ENCODE measurements around the gene PRADC1.

- TF ChIP-seq CTCF (IDR thresholded peaks at IDR 0.05) (no peak), REST (IDR thresholded peaks at IDR 0.05; ENCODE audit: insufficient read depth in 1 of 2, low read depth in 2 of 2, low read length in 1 of 2) (no peak)
These were observed 6.7 kb upstream of the PRADC1 start for GRCh38 chr2:73239776-73240175.
